ENCODE measurements around the gene GALNT18. TPM values are rescaled to one million over a fixed set of nuclear protein-coding genes. Genes with fewer than 3 reads are reported as not detected.

The GALNT18 gene
- total RNA-seq, 2 donors from 2014 or later = 5.3 to 7.3 TPM

GRCh38 chr11:11668274-11668673, 46.5 kb upstream of the GALNT18 start:
- WGBS, 2 donors = 39 to 58% methylated on average over 3 of the region's 3 CpGs
- Histone ChIP-seq H3K27me3 (no peaks in the 10 kb centered on the region), H3K9me3 (no peaks in the 10 kb centered on the region), H3K4me3 (no peak overlapping the region), H3K36me3 (replicated peaks in 1 of 2; ENCODE audit: insufficient read depth in 1 of 2, low read depth in 2 of 2) (no peaks in the 10 kb centered on the region), H3K27ac (no peak overlapping the region), H3K4me1 (no peaks in the 10 kb centered on the region)
- DNase-seq (no peak), ATAC-seq (no peak)
- TF ChIP-seq POLR2A (IDR thresholded peaks at IDR 0.05) (no peak), CTCF (IDR thresholded peaks at IDR 0.05) (no peak)
- intact Hi-C loops (cut with DNase I) = no loop called here

GRCh38 chr11:11667056-11667455, 45.3 kb upstream of the GALNT18 start:
- H3K4me3 ChIP-seq = no peak overlapping the region
- H3K4me1 ChIP-seq = no peaks in the 10 kb centered on the region
- intact Hi-C loops (cut with DNase I) = no loop called here
- no peaks in the 10 kb centered on the region for H3K36me3 ChIP-seq (replicated peaks in 1 of 2; ENCODE audit: insufficient read depth in 1 of 2, low read depth in 2 of 2)
- TF ChIP-seq POLR2A (IDR thresholded peaks at IDR 0.05) (no peak), CTCF (IDR thresholded peaks at IDR 0.05) (no peak)
- no peak overlapping the region for H3K27ac ChIP-seq
- 65 to 80% methylated on average over 3 of the region's 3 CpGs for WGBS, 2 donors
- H3K27me3 ChIP-seq = no peaks in the 10 kb centered on the region
- ATAC-seq = no peak
- DNase-seq = no peak
- H3K9me3 ChIP-seq = no peaks in the 10 kb centered on the region

- TF ChIP-seq CTCF (IDR thresholded peaks at IDR 0.05) (no peak), POLR2A (IDR thresholded peaks at IDR 0.05) (no peak)
- no peak overlapping the region for H3K27ac ChIP-seq
- H3K36me3 ChIP-seq (replicated peaks in 1 of 2; ENCODE audit: insufficient read depth in 1 of 2, low read depth in 2 of 2) = no peaks in the 10 kb centered on the region
- DNase-seq = no peak
- 57 to 75% methylated on average over 1 of the region's 1 CpG for WGBS, 2 donors
- H3K9me3 ChIP-seq = no peaks in the 10 kb centered on the region
- ATAC-seq = no peak
- no peaks in the 10 kb centered on the region for H3K27me3 ChIP-seq
- intact Hi-C loops (cut with DNase I) = no loop called here
- H3K4me1 ChIP-seq = no peaks in the 10 kb centered on the region
- H3K4me3 ChIP-seq = no peak overlapping the region
Observed at GRCh38 chr11:11665407-11665806, 43.6 kb upstream of the GALNT18 start.

GRCh38 chr11:11663907-11664306, 42.1 kb upstream of the GALNT18 start:
- intact Hi-C loops (cut with DNase I) = no loop called here
- no peak overlapping the region for H3K4me3 ChIP-seq
- TF ChIP-seq CTCF (IDR thresholded peaks at IDR 0.05) (no peak), POLR2A (IDR thresholded peaks at IDR 0.05) (no peak)
- H3K9me3 ChIP-seq = no peaks in the 10 kb centered on the region
- no peak for ATAC-seq
- H3K4me1 ChIP-seq = no peaks in the 10 kb centered on the region
- H3K36me3 ChIP-seq (replicated peaks in 1 of 2; ENCODE audit: insufficient read depth in 1 of 2, low read depth in 2 of 2) = no peaks in the 10 kb centered on the region
- no peak overlapping the region for H3K27ac ChIP-seq
- no peaks in the 10 kb centered on the region for H3K27me3 ChIP-seq
- no peak for DNase-seq
- 56 to 100% methylated on average over 1 to 4 of the region's 4 CpGs for WGBS, 2 donors

GRCh38 chr11:11662578-11662977, 40.8 kb upstream of the GALNT18 start:
- no peak for ATAC-seq
- DNase-seq = no peak
- TF ChIP-seq CTCF (IDR thresholded peaks at IDR 0.05) (no peak), POLR2A (IDR thresholded peaks at IDR 0.05) (no peak)

More at GRCh38 chr11:11662578-11662977, 40.8 kb upstream of the GALNT18 start:
- H3K9me3 ChIP-seq = no peaks in the 10 kb centered on the region
- WGBS, 2 donors = 68 to 88% methylated on average over 2 of the region's 2 CpGs
- H3K27ac ChIP-seq = no peak overlapping the region
- no peaks in the 10 kb centered on the region for H3K36me3 ChIP-seq (replicated peaks in 1 of 2; ENCODE audit: insufficient read depth in 1 of 2, low read depth in 2 of 2)
- no peaks in the 10 kb centered on the region for H3K4me1 ChIP-seq
- H3K4me3 ChIP-seq = no peak overlapping the region
- intact Hi-C loops (cut with DNase I) = no loop called here
- H3K27me3 ChIP-seq = no peaks in the 10 kb centered on the region

Measured in body of pancreas (tissue), 4 donors.